ENCODE measurements around the gene WASL.
A peak's percentile ranks its signal among the peaks of the same experiment; 100 is the strongest.
"Not testable (repeated sequence)": the region's sequence is repeated elsewhere in the genome, so short reads cannot be mapped to it uniquely, and the experiment has no call there.

Gene WASL

GRCh38 chr7:123748734-123749536, at the start of gene WASL:
Gene WASL, minus strand, starts transcription at chr7:123749003. Its CDS starts 269 bp downstream, at chr7:123748734.
- peak; percentile 98 for DNase-seq

GRCh38 chr7:123797673-123798531, 49.1 kb upstream of the WASL start:
- peak; percentile 87 for DNase-seq

GRCh38 chr7:123796568-123796967, 47.8 kb upstream of the WASL start:
- DNase-seq: no peak

GRCh38 chr7:123795917-123796316, 47.1 kb upstream of the WASL start:
- peak; percentile 29 for DNase-seq

GRCh38 chr7:123795116-123795515, 46.3 kb upstream of the WASL start:
- not testable (repeated sequence) for DNase-seq

- no peak for DNase-seq
Measured at GRCh38 chr7:123792547-123792946, 43.7 kb upstream of the WASL start.

- no peak for DNase-seq
Measured at GRCh38 chr7:123791001-123791400, 42.2 kb upstream of the WASL start.

- DNase-seq: no peak
Measured at GRCh38 chr7:123789817-123790216, 41.0 kb upstream of the WASL start.

GRCh38 chr7:123789206-123789784, 40.5 kb upstream of the WASL start:
- no peak for DNase-seq

GRCh38 chr7:123788584-123788983, 39.8 kb upstream of the WASL start:
- no peak for DNase-seq

GRCh38 chr7:123787220-123788007, 38.6 kb upstream of the WASL start:
- DNase-seq: no peak

- no peak for DNase-seq
Measured at GRCh38 chr7:123784263-123784662, 35.5 kb upstream of the WASL start.

- no peak for DNase-seq
Measured at GRCh38 chr7:123783820-123784219, 35.0 kb upstream of the WASL start.

- DNase-seq: peak; percentile 79
Measured at GRCh38 chr7:123782071-123782798, 33.4 kb upstream of the WASL start.

- not testable (repeated sequence) for DNase-seq
Measured at GRCh38 chr7:123780472-123780871, 31.7 kb upstream of the WASL start.

GRCh38 chr7:123774496-123774895, 25.7 kb upstream of the WASL start:
- no peak for DNase-seq

- peak; percentile 29 for DNase-seq
Measured at GRCh38 chr7:123773481-123773880, 24.7 kb upstream of the WASL start.

- DNase-seq: no peak
Measured at GRCh38 chr7:123772652-123773051, 23.8 kb upstream of the WASL start.

- DNase-seq: no peak
Measured at GRCh38 chr7:123771846-123772245, 23.0 kb upstream of the WASL start.

GRCh38 chr7:123771256-123771655, 22.5 kb upstream of the WASL start:
- peak; percentile 41 for DNase-seq

GRCh38 chr7:123770378-123770777, 21.6 kb upstream of the WASL start:
- DNase-seq: peak; percentile 74

GRCh38 chr7:123769371-123769770, 20.6 kb upstream of the WASL start:
- DNase-seq: peak; percentile 97
